KMS-11 (cell line): ENCODE data around the gene BCAS4.
"Not testable (repeated sequence)": the region's sequence is repeated elsewhere in the genome, so short reads cannot be mapped to it uniquely, and the experiment has no call there.

Experiments used
- H2AFZ ChIP-seq: fragments of 200-600 bp; sonication (generic); 2 replicates; pipeline ENCODE4 v1.6.1; 2016; ENCODE audit warnings: antibody characterized with exemption, mixed run types, low read depth
- H3K27ac ChIP-seq: fragments of 200-600 bp; sonication (generic); 2 replicates; pipeline ENCODE4 v1.6.1; 2016; ENCODE audit warnings: mild to moderate bottlenecking, mixed run types
- H3K27me3 ChIP-seq: fragments of 200-600 bp; sonication (generic); 2 replicates; pipeline ENCODE4 v1.6.1; 2017; ENCODE audit warnings: mild to moderate bottlenecking, low read depth, mixed run types, moderate library complexity; ENCODE audit not compliant: insufficient read depth
- H3K36me3 ChIP-seq: fragments of 200-600 bp; sonication (generic); 2 replicates; pipeline ENCODE4 v1.6.1; 2017; ENCODE audit warnings: mild to moderate bottlenecking, mixed run types; ENCODE audit not compliant: insufficient read depth
- H3K4me1 ChIP-seq: fragments of 200-600 bp; sonication (generic); 2 replicates; pipeline ENCODE4 v1.6.1; 2016; ENCODE audit warnings: mild to moderate bottlenecking, low read depth, mixed run types; ENCODE audit not compliant: poor library complexity, severe bottlenecking
- H3K4me2 ChIP-seq: fragments of 200-600 bp; sonication (generic); 2 replicates; pipeline ENCODE4 v1.7.0; 2016; ENCODE audit warnings: mild to moderate bottlenecking, mixed run types
- H3K4me3 ChIP-seq: fragments of 200-600 bp; sonication (generic); IDR thresholded peaks from 2 replicates; pipeline ENCODE4 v1.6.1; 2017; ENCODE audit warnings: low read depth, low read length, mixed read lengths; ENCODE audit not compliant: insufficient read depth
- H3K79me2 ChIP-seq: fragments of 200-600 bp; sonication (generic); 2 replicates; pipeline ENCODE4 v1.6.1; 2016; ENCODE audit warnings: low read depth, mixed run types; ENCODE audit not compliant: insufficient read depth
- H3K9ac ChIP-seq: fragments of 200-600 bp; sonication (generic); 2 replicates; pipeline ENCODE4 v1.6.1; 2016; ENCODE audit warnings: mild to moderate bottlenecking, mixed run types
- H4K20me1 ChIP-seq: fragments of 200-600 bp; sonication (generic); 2 replicates; pipeline ENCODE4 v1.6.1; 2016; ENCODE audit warnings: mild to moderate bottlenecking, mixed run types; ENCODE audit not compliant: insufficient read depth
- TF ChIP-seq, protein P1 (sequence below): fragments of 200-600 bp; sonication (generic); conservative IDR thresholded peaks from 2 replicates; pipeline ENCODE4 v1.6.1; 2017; ENCODE audit warnings: low read depth, mild to moderate bottlenecking, antibody characterized with exemption, low read length, moderate library complexity, mixed read lengths

Gene BCAS4

DNA sequence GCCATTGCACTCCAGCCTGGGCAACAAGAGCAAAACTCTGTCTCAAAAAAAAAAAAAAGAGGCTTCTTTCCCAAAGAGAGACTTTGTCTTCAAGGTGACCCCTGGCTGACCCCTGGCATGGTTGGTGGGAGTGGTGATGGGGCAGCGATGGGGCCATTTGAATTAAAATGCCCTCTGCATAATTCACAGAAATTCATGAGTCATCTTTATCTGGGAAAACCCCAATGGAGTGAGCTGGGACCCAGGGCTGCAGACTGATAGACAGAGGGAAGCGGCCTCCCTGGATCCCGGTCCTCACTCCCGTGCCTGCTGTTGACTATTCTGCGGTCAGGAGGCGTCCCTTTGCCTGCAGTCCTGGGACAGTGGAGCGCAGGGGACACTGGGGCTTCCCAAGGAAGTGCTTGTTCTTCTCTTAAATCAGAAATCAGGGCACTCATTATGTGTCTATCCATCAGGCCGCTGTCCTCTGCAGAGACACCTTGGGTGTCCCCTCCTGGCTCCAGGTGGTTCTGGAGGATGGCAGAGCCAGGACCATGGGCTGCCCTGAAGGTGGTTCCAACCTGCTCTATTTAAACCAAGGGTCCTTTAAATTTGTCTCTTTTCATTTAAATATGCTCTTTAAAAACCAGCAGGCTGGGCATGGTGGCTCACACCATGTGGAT lies 23.3 kb upstream of the BCAS4 start:
- not testable (repeated sequence) for H3K4me3 ChIP-seq, H3K4me2 ChIP-seq, H2AFZ ChIP-seq, H3K4me1 ChIP-seq, H3K79me2 ChIP-seq, H3K9ac ChIP-seq, H4K20me1 ChIP-seq, H3K27me3 ChIP-seq, H3K27ac ChIP-seq, H3K36me3 ChIP-seq

GRCh38 chr20:50772420-50773185 lies 22.3 kb upstream of the BCAS4 start:
- TF ChIP-seq, protein P1, sequence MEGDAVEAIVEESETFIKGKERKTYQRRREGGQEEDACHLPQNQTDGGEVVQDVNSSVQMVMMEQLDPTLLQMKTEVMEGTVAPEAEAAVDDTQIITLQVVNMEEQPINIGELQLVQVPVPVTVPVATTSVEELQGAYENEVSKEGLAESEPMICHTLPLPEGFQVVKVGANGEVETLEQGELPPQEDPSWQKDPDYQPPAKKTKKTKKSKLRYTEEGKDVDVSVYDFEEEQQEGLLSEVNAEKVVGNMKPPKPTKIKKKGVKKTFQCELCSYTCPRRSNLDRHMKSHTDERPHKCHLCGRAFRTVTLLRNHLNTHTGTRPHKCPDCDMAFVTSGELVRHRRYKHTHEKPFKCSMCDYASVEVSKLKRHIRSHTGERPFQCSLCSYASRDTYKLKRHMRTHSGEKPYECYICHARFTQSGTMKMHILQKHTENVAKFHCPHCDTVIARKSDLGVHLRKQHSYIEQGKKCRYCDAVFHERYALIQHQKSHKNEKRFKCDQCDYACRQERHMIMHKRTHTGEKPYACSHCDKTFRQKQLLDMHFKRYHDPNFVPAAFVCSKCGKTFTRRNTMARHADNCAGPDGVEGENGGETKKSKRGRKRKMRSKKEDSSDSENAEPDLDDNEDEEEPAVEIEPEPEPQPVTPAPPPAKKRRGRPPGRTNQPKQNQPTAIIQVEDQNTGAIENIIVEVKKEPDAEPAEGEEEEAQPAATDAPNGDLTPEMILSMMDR = no peak

GRCh38 chr20:50774515-50774914 lies 20.3 kb upstream of the BCAS4 start:
- H3K36me3 ChIP-seq = no peaks in the 10 kb centered on the region
- no peaks in the 10 kb centered on the region for H4K20me1 ChIP-seq
- no peak overlapping the region for H3K9ac ChIP-seq
- H3K4me2 ChIP-seq = no peak overlapping the region
- no peak overlapping the region for H3K27ac ChIP-seq
- H3K79me2 ChIP-seq = no peaks in the 10 kb centered on the region
- H3K4me3 ChIP-seq = no peak overlapping the region
- no peaks in the 10 kb centered on the region for H3K27me3 ChIP-seq
- TF ChIP-seq, protein P1 = no peak
- H2AFZ ChIP-seq = no peak overlapping the region
- no peaks in the 10 kb centered on the region for H3K4me1 ChIP-seq

More at GRCh38 chr20:50772420-50773185, 22.3 kb upstream of the BCAS4 start:
- Histone ChIP-seq H2AFZ (no peak overlapping the region), H3K9ac (no peak overlapping the region), H4K20me1 (no peaks in the 10 kb centered on the region), H3K36me3 (no peaks in the 10 kb centered on the region), H3K4me2 (no peak overlapping the region), H3K27me3 (no peaks in the 10 kb centered on the region), H3K4me1 (no peaks in the 10 kb centered on the region), H3K4me3 (no peak overlapping the region), H3K79me2 (no peaks in the 10 kb centered on the region), H3K27ac (no peak overlapping the region)

DNA sequence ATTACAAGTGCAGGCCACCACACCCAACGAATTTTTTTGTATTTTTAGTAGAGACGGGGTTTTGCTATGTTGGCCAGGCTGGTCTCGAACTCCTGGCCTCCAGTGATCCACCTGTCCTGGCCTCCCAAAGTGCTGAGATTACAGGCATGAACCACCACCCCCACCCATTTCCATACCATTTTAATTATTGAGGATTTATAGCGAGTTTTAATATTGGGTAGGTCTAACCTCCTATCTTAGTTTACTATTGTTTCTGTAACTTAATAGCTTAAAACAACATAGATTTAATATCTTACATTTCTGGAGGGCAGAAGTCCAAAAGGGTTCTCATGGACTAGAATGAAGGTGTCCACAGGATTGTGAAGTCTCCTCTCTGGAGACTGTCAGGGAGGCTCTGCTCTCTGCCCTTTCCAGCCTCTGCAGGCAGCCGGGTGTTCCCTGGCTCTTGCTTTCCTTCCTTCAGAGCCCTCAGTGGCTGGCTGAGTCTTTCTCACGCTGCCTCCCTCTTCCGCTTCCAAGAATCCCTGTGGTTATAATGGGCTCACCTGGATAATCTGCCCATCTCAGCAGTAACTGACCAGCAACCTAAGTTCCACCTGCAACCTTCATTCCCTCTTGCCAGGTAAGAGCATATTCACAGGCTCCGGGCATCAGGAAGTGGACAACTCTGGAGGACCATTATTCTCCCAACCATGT lies 18.6 kb upstream of the BCAS4 start:
- Histone ChIP-seq H3K27me3 (no peaks in the 10 kb centered on the region), H3K4me2 (no peak overlapping the region), H3K4me1 (no peaks in the 10 kb centered on the region), H2AFZ (no peak overlapping the region), H3K36me3 (no peaks in the 10 kb centered on the region), H3K9ac (no peak overlapping the region), H3K4me3 (no peak overlapping the region), H3K27ac (no peak overlapping the region), H3K79me2 (no peaks in the 10 kb centered on the region), H4K20me1 (no peaks in the 10 kb centered on the region)
- TF ChIP-seq, protein P1 = no peak
